GM19468 (cell line): ENCODE results near the gene MXI1.
"Not testable (repeated sequence)": the region's sequence is repeated elsewhere in the genome, so short reads cannot be mapped to it uniquely, and the experiment has no call there.

Experiments
- ATAC-seq: cut with Tn5 transposase; IDR thresholded peaks from one replicate; pipeline ENCODE4 v1.9.1; 2021; ENCODE audit warnings: mild to moderate bottlenecking, moderate library complexity, moderate number of reproducible peaks; ENCODE audit not compliant: unreplicated experiment; ENCODE audit errors: extremely low read depth

MXI1 gene

GRCh38 chr10:110179220-110179619 is 28.2 kb upstream of the MXI1 start:
- no peak for ATAC-seq

GRCh38 chr10:110181451-110181850 is 26.0 kb upstream of the MXI1 start:
- ATAC-seq: no peak

GRCh38 chr10:110181911-110182310 is 25.5 kb upstream of the MXI1 start:
- ATAC-seq: no peak

GRCh38 chr10:110184398-110184797 is 23.0 kb upstream of the MXI1 start:
- no peak for ATAC-seq

- not testable (repeated sequence) for ATAC-seq
These were observed 21.7 kb upstream of the MXI1 start for GRCh38 chr10:110185646-110186182.

DNA sequence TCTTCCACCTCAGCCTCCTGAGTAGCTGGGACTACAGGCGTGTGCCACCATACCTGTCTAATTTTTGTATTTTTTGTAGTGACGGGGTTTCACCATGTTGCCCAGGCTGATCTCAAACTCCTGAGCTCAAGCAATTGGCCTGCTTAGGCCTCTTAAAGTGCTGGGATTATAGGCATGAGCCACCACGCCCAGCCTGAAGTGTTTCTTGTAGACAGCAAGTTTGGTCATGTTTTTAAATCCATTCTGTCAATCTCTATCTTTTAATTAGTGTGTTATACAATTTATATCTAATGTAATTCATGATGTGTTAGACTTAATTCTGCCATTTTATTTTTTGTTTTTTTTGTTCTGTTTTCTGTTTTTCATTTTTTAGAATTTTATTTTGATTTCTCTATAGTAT is 17.2 kb upstream of the MXI1 start:
- no peak for ATAC-seq

DNA sequence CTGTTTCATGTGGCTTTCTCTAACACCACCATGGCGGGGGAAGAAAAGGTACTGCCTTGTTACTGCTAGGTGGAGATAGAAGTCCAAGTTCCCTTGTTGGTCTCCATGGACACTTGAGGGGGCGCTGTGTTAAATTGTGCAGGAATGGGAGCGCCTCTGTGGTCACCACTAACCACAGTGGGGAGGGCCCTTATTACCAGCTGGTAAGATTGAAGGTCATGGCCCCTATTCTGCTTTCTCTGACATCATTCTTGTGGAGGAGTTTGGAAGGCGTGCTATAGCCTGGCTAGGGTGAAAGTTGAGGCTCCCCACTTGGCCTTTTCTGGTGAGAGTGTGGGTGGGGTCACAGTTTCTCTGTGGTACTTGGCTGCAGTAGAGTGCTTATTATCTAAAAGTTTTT is 14.9 kb upstream of the MXI1 start:
- no peak for ATAC-seq

- no peak for ATAC-seq
These were observed 6.9 kb upstream of the MXI1 start for GRCh38 chr10:110200503-110200902.

DNA sequence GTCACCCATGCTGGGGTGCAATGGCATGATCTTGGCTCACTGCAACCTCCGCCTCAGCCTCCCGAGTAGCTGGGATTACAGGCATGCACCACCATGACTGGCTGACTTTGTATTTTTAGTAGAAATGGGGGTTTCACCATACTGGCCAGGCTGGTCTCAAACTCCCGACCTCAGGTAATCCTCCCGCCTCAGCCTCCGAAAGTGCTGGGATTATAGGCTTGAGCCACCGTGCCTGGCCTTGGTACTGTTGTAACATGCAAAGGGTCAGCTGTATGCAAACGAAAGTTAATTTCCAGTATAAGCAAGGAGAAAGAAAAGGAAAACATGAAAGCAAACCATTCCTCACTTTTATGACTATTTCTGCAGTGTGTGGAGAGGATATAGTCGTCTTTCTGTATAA is 6.4 kb upstream of the MXI1 start:
- not testable (repeated sequence) for ATAC-seq

DNA sequence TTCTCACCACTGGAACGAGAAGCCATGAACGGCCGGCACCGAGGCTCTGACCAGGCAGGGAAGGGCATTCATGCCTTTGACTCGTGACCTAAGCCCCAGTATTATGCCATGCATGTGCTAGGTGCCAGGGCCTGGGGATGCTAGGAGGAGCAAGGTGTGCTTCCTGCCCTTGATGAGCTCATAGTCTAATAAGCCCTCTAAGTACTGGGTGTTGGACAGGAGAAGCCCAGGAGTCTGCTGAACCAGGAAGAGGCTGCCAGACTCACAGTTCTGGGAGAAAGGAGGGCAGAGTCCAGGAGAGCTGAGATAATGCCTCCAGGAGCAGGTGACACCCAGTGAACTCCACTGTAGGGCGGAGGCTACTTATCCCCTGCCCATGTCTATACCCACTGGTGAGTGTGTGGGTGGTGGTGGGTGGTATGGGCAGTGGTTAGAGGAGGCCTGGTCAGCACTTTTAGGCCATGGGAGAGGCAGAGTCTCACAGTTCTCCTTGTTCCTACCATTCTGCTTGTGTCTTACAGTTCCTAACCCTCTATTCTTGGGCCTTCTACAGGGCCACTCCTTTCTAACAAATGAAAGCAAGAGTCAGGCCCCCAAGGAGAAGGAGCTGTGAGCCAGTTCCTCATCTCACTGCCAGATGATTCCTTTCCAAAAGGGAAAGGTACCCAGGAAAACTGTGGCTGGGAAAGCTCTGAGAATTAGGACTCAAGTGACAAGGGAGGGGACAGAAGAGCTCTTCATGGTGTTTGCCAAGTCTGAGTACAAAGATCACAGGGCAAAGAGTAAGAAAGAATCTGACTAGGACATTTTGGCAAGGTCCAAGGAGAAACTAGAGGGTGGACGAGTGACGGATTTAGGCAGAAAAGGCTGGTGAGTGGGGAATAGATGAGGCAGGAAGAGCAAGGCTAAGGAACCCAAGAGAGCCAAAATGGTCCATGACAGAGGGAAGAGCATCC is 3.6 kb upstream of the MXI1 start:
- ATAC-seq: no peak

DNA sequence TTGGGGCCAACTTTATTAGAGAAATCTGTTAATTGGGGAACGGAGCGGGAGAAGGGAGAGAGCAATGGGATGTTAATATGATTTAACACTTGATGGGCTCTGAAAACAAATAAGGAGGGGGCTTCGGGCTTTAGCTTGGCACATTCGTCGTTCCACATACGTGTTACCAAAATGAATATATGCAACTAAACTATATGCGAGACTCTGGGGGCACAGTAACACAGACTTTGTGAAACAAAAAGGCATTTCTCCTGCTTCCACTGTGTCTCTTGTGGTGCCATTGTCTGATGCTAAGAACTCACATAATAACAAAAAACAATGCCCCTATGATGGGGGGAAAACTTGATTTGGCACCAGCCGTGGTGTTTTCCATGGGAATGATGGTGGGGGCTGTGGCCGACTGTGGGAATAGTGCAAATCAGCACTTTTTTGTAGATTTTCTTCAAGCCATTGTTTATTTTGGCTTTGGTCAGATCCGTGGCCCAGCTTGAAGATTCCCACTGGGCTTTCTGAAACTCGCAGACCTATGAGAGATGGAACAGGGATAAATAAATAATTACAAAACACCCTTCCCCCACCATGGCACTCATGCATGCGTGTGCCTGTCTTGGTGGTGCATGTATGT is 2.2 kb upstream of the MXI1 start:
- no peak for ATAC-seq

DNA sequence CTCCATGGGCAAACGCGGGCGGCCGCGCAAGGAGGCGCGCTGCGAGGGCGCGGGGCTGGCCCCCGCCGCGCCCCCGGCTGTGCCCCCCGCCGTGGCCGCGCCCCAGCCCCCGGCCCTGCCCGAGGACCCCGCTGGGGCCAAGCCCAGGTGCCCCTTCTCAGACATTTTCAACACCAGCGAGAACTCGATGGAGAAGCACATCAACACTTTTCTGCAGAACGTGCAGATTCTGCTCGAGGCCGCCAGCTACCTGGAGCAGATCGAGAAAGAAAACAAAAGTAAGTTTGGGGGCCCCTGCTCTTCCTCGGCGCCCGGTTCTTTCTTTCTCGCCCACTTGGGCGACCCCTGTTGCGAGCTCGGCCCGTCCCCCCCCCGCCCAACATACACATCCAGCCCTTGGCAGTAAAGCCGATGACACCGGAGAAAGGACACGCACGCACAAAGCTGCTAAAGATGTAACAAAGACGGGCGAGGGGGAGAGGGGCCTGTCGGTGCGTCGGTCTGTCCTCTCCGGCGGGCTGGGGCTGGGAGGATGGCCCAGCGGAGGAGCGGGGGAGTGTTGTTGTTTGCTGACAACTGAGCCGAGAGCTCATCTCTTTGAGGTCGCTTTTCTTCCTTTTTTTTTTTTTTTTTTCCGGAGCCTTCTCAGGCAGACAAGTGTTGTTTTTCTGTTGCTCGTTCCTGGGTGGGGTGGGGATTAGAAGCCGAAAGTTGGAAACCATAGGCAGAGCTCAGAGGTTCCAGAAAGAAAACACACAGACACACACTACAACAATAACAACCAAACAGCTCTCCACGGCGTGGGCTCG is 604 bp downstream of the MXI1 start:
- no peak for ATAC-seq

GRCh38 chr10:110208614-110209453 is 1.4 kb downstream of the MXI1 start:
- no peak for ATAC-seq

DNA sequence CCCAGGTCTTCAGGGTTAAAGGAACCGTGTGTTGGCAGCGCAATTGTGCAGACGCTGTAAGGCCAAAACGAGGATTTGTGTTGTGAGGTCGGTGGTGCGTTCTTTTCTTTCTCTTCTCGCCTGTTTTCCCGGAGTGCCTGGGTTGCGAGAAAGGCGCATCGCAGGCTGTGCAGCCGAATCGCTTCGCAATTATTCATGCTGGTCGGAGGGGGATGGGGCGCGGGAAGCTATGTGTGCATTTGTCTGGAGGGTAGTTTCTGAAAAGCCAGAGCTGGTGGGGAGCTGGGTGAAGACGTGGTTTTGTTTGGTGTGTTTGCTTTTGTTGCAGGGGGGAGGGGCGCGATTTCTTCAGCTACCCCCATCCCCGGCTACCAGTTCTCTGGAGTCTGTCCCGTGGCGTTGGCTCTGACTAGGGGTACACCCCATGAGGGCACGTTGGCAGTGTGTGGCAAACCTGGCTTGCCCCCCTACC is 2.1 kb downstream of the MXI1 start:
- no peak for ATAC-seq

- no peak for ATAC-seq
These were observed 2.7 kb downstream of the MXI1 start for GRCh38 chr10:110209926-110210673.

DNA sequence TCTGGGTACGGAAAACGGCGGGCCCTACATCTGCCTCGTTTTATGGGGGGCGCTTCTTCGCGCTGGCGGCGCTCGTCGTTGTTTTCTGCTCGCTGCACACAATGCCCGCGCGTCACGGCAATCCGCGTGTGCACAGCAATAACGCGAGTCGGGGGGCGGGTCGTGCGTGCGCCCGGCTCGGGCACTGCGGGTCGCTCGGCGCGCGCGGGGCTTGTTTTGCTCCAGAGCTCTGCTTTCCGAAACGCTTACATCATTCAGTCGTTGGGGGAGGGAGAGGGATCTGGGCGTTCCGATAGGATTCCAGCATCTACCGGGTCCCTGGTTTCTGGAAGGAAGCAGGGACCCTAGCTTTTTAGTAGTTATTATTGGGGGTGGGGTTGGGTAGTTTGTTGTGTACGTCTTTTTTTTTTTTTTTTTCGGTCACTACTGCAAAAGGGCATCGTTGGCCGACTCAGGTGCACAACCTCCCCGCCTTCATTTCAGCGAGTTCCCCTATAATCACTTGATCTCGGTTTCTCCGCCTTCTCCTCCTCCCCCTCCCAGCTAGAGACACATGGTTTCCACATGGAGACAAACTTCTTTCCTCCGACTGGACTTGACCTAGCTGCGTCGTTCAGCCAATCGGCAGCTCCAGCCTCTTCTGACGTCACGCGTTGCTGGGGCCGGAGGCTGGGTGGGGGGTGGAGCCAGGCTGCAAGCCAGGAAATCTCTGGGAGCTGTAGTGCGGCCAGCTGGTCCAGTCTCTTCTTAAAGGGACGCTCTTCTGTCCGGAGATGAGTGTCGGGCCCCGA is 3.5 kb downstream of the MXI1 start:
- ATAC-seq: peak; percentile 80

- no peak for ATAC-seq
These were observed 4.0 kb downstream of the MXI1 start for GRCh38 chr10:110211465-110211843.
